Activated CD8-positive, alpha-beta memory T cell treated with anti-CD3 and anti-CD28 coated beads, Interleukin-2, amount 50 U/mL, for 1 hour (primary cell): Measurements from ENCODE around the gene HYLS1.
A peak's percentile ranks its signal among the peaks of the same experiment; 100 is the strongest.
"Not testable (repeated sequence)": the region's sequence is repeated elsewhere in the genome, so short reads cannot be mapped to it uniquely, and the experiment has no call there.

Source experiments
- DNase-seq: peaks from one replicate; pipeline ENCODE4 v3.0.0-alpha.2; 2020; ENCODE audit errors: extremely low read depth

HYLS1 gene, protein sequence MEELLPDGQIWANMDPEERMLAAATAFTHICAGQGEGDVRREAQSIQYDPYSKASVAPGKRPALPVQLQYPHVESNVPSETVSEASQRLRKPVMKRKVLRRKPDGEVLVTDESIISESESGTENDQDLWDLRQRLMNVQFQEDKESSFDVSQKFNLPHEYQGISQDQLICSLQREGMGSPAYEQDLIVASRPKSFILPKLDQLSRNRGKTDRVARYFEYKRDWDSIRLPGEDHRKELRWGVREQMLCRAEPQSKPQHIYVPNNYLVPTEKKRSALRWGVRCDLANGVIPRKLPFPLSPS

DNA sequence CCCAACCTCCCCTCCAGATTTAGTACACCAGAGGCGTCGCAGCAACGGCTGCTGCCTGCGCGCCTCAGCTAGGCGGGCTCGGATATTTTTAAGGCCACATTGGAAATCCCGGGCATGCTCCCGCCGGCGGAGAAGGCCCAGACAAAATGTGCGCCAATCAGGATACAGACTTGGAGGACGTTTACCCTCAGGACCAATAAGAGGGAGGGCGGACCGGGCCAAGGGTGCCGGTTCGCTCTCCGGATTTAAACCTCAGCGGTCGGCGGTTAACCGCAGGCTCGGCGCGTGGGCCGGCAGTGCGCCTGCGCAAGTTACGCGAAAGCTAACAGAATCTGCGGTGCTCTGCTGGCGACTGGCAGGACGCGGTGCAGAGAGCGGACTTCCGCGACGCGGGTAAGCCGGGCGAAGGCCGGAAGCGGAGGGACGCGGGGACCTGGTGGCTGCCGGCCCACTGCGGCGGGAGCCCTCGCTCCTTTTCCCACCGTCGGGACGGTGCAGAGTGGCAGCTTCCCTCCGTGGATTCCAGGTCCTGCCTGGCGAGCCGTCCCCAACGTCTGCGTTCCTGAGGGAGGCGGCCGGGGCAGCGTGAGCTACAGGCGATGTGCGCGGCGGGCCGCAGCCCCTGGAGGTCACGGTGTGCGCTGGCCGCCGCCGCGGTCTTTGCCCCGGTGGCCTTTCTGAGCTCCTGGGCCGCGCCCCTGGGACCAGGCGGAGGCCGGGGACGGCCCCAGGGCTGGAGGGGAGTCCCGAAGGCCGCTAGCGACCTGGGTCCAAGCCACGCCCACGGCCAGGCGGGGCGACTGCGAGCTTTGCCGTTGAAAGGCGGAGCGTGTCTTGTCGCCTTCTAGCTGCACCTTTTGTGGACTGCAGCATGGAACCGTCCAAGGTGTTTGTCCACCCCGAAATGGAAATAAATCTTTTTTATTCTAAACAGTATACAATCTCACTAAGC, at the start of gene HYLS1:
Gene HYLS1 (plus strand): TSS at position 296 of the 952 bp plus-strand sequence. CDS start 11,701 bp downstream, outside the sequence.
- DNase-seq, result peak; percentile 76

DNA sequence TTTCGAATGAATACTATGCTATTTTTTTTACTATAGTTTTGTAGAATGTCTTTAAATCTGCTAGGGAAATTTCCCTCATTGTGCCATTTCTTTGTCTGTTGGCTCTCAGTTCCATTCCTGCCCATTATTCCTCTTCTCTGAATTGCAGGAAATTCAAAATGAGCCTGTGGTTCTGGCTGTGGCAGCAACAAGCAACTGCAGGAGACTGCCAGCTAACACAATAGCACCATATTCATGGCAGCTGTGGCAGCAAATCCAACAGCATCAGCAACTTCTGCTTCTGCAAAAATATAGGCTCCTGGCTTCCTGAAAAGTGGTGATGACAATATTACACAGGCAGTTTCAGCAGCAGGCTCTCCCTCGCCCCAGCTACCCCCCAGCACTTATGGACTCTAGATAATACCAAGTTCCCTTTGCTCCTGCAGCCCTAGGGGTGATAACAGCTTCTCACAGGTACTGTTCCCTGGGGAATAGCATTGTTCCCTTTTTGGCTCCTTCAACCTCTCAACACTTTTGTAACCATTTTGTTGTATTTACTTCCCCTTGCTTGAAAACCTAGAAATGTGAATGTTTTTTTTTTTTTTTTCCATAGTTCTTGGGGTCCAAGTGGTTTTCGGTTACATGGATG, 45.0 kb upstream of the HYLS1 start:
- DNase-seq, result no peak

DNA sequence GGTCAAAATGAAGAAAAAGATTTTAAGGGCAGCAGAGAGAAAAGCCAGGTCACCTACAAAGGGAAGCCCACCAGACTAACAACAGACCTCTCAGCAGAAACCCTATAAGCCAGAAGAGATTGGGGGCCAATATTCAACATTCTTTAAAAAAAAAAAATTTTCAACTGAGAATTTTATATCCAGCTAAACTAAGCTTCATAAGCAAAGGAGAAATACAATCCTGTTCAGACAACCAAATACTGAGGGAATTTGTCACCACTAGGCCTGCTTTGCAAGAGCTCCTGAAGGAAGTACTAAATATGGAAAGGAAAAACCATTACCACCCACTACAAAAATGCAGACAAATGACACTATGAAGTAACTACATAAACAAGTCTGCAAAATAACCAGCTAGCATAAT, 41.3 kb upstream of the HYLS1 start:
- no peak for DNase-seq

DNA sequence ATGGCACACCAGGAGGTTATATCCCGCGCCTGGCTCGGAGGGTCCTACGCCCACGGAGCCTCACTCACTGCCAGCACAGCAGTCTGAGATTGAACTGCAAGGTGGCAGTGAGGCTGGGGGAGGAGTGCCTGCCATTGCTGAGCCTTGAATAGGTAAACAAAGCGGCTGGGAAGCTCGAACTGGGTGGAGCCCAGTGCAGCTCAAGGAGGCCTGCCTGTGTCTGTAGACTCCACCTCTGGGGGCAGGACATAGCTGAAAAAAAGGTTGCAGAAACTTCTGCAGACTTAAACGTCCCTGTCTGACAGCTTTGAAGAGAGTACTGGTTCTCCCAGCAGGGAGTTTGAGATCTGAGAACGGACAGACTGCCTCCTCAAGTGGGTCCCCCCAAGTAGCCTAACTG, 29.8 kb upstream of the HYLS1 start:
- not testable (repeated sequence) for DNase-seq

DNA sequence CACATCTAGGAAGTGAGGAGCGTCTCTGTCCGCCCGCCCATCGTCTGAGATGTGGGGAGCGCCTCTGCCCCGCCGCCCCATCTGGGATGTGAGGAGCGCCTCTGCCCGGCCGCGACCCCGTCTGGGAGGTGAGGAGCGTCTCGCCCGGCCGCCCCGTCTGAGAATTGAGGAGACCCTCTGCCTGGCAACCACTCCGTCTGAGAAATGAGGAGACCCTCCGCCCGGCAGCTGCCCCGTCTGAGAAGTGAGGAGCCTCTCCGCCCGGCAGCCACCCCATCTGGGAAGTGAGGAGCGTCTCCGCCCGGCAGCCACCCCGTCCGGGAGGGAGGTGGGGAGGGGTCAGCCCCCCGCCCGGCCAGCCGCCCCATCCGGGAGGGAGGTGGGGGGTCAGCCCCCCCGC, 24.7 kb upstream of the HYLS1 start:
- not testable (repeated sequence) for DNase-seq

DNA sequence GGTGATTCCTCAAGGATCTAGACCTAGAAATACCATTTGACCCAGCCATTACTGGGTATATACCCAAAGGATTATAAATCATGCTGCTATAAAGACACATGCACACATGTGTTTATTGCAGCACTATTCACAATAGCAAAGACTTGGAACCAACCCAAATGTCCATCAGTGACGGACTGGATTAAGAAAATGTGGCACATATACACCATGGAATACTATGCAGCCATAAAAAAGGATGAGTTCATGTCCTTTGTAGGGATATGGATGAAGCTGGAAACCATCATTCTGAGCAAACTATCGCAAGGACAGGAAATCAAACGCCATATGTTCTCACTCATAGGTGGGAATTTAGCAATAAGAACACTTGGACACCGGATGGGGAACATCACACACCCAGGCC, 22.1 kb upstream of the HYLS1 start:
- DNase-seq, result not testable (repeated sequence)

DNA sequence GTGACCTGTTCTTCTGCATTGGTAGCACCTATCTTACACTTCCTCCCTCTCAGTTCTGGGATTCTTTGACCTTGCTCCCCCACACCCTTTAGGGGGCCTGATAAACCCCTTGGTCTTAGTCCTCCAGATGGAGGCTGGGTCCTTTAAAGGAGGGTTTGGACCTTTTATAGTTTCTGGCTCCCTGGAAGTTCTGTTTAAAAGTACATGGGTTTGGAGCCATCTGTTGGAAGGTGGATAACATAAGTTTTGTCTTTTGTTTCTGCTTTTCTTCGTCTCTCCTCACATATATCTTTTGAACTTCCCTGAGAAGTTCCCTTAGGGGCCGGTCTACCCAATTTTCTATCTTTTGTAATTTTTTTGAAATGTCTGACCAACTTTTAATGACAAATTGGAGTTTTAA, 17.9 kb upstream of the HYLS1 start:
- no peak for DNase-seq

DNA sequence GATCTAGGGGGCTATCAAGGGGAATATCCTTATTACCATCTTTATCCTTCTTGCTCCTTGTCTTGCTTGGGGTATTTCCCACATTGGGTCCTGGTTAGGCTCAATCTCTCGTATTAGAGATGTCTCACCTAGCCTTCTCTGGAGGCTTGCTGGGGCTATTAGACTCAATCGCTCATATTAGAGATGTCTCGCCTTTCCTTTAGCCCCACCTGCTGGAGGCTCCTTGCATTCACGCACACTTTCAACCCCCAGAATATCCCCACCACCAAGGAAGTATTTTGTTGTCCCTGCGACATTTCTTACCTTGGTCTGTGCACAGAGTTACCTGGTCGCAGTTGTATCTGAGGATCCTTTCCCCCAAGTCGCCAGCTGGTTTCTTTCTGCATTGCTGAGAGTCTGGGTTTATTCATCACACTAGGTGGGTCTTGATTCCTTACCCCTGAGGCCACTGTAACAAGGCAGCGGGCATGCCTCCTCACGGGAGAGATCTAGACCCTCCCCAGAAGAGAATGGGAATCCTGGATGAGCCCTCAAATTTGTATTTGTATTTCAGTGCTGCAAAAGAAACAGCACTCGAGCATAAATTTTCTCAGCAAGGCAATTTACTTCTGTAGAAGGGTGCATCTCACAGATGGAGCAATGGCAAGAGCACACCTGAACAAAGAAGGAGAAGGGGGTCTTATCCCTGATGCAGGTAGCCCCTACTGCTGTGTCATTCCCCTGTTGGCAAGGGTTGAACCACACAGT, 15.9 kb upstream of the HYLS1 start:
- no peak for DNase-seq

DNA sequence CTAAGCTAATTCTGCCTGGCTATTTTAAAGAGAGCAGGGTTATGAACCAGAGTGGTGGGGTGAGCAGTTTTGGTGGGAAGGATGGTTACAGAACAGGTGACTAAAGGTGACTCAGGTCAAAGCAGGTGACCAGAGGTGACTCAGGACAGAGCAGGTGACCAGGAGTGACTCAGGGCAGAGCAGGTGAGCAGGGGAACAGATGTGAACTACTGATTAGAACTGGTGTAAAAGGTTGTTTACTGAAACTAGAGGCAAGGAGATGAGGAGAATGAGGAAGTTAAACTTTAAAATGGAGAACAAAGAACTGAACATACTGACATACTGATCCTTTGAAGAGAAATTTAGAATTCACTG, 15.4 kb upstream of the HYLS1 start:
- DNase-seq, result no peak

DNA sequence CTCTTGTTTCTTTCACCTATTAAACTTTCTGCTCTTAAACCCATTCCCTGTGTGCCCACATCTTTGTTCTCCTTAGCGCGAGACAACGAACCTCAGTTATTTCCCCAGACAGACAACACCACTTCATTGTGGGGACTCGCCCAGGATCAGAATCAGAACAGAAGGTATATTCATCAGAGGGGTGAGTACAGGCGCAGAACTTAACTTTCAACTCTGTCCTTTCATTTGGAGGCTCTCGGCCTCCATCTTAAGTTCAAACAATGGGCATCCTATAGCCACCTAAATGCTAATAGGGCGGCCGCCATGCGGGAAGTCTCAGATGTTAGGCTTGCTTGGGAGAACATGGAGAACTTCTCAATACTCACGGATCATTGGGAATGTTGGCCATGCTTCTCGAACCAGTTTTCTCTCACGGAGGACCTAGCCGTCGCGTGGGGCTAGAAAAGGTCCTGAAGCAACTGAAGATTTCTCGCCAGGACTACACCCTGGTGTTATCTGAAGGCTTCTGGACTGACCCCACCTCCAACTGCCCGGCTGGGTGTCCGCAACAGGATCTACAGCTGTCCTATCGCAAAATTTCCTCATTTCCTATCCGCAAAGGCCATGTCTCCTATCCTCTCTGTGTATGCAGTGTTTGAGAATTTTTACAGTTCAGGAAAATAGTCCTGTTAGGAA, 13.4 kb upstream of the HYLS1 start:
- no peak for DNase-seq

DNA sequence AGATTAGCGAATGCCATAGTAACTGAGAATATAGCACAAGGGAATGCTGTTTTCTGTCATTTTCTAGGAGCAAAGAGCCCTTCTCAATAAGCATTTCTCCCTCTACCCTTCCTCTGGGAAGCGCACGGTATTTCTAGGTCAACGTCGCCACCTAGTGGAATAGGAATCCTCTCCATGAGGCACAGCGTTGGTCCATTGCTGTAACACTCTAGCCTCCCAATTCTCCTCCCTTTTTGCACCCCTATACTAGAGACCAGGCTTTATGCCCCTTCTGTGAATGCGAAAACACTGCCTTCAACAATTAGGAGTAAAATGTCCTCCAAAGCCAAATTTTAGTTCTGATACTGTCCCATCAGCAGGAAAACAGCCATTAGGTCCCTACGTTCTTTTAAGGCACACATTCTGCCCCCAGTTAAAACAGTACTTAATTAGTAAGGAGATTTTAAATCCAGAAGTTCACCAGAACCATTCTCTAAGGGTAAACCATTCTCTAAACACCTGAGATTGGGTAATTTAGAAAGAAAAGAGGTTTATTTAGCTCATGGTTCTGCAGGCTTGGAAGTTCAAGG, 12.8 kb upstream of the HYLS1 start:
- no peak for DNase-seq

DNA sequence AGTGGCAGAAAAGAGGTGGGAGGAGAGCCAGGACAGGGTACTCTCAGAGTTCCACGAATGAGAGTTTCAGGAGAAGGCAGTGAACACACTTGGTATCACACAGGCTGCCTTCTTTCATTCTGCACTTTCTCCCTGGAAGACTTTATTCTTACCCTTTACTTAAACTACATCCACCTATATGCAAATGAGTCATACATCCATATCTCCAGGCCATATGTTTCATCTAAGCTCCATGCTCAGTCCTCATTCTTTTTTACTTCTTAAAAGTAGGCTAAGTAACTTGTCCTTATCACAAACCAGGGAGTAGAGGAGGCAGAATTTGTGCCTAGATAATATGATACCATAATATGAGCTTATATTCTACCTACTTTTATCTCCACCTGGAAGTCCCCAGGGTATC, 6.2 kb upstream of the HYLS1 start:
- no peak for DNase-seq

DNA sequence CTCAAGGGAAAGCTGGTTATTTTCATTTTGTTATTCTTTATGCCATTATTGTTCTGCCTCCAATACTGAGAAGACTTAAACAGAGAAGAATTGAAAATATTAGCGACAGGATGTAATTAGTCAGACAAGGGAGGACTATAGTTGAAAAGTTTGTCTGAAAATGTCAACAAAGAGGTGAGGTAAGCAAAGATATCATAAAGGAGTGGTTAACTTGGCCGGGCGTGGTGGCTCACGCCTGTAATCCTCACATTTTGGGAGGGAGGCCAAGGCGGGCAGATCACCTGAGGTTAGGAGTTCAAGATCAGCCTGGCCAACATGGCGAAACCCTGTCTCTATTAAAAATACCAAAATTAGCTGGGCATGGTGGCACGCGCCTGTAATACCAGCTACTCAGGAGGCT, 4.1 kb upstream of the HYLS1 start:
- DNase-seq, result no peak

DNA sequence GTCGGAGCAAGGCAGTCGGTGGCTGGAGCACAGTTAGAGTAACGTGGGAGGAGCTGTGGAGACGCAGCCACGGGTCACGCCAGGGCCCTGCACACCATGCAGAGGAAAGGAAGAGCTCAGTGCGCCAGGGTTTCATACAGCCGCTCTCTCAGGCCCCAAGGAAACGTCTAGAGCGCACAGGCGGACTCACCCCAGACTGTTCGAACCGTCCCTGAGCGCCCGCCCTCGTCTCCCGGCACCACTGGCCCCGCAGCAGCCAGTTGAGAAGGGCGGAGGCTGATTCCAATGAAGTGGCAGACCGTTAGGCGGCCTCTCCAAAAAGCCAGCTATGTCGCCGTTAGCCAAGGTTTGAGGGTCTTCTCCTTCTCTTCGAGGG, 483 bp upstream of the HYLS1 start:
- no peak for DNase-seq

DNA sequence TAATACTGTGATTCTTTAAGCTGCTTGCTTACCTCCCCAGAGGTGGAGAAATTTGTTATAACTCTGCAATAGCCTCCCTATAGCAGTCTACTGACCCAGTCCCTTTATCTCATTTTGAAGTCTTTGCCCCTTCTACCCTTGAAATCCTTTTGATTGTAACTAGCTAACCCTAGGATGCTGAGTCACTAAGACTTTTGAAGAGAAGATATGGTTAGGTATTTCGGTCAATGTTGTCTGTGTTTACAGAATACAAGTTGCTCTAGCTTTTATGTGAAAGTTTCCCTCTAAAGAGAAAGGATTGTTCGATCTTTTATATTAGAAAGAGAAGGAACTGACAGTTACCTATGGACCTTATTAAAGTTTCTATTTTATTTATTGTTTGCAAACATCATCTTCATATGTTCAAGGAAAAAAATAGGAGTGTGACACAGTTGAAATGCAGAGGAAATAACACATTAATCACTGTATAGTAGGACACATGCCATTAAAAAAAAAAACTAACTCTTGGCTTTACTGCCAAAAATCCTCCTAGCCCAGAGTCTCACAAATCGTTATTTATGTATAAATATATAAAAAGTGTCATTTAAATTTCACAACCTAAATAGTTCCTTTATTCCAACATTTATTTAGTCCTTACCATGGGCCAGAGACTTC, 3.1 kb downstream of the HYLS1 start:
- DNase-seq, result no peak

DNA sequence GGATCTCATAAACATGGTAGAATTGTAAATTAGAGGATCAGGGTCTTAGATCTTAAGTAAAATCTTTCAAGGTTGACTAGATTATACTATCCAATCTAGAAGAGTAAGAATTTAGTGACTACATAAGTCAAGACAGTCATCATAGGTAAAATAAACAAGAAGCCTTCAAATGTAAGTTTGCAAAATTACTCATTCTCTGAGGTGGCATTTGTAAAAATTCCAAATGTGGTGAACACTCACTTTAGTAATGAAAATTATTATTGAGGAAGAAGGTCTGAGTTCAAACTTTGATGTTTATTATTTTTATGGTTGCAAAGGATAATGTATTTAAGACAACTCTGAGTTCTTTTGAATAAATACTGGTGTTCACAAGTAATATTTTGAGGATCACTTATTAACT, 4.6 kb downstream of the HYLS1 start:
- DNase-seq, result no peak

DNA sequence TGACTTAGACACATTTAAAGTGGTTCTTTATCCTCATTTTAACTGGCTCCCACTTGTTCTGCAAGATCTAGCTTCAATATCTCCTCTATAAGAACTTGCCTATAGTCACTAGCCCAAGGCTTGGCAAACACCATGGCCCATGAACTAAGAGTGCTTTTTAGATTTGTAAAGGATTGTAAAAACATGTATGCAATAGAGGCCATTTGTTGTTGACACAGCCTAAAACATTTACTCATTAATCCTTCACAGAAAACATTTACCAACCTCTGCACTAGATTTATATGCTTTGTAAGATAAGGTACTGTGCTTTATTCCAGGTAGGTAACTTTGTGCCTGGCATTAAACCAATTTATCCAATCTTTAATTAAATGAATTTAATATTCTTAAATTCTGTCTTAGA, 5.5 kb downstream of the HYLS1 start:
- DNase-seq, result no peak

DNA sequence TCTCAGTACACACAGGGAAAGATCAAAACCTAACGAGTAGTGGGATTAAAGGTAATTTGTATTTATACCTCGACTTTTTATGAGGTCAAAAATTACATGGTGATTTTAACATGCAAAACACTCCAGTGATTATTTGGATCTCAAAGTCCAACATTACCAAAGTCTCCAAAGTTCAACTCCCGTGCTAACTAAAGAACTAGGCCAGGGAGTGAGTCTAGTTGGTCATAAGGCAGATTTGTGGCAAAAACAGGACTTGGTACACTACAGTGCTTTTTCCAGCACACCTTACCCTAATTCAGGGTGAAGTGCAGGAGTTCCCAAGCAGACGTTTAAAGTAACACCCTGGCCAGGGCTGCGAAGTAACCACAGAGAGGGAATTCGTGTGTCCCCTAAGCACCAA, 14.4 kb downstream of the HYLS1 start:
- no peak for DNase-seq

DNA sequence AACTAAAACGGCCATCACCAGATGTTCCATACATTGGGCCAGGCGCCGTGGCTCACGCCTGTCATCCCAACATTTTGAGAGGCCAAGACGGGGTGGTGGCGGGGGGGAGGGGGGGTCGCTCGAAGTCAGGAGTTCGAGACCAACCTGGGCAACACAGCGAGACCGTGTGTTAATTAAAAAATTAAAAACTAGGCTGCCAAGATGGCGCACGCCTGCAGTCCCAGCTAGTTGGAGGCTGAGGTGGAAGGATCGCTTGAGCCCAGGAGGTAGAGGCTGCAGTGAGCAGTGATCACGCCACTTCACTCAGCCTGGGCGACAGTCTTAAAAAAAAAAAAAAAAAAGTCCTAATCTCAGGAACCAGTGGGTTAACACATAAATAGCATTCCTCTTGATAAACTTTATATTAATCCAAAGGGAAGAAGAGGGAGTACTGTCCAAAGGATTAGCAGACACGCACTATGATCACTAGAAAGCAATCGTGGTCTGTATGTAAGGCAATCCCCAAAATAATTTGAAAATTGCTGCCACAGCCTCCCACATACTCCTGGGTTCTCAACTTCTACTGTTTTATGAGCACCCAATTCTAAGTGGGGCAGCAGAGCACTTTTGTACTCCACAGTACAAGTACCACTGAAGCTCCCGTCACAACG, 14.9 kb downstream of the HYLS1 start:
- no peak for DNase-seq
